HepG2 (cell line): ENCODE measurements around the gene VPS26B. TPM values are rescaled to one million over a fixed set of nuclear protein-coding genes. Genes with fewer than 3 reads are reported as not detected.

ENCODE experiments used
- ARID5B ChIP-seq: IDR thresholded peaks from 2 replicates; pipeline ENCODE4 v1.4.0; 2020; ENCODE audit warnings: mild to moderate bottlenecking, missing genetic modification reagents
- ATF7 ChIP-seq, 2 experiments: fragments of 450-650 bp in 1 of 2; sonication (generic) in 1 of 2; formaldehyde crosslinking in 1 of 2; IDR thresholded peaks; 2 replicates each; pipeline versions ENCODE4 v1.4.0 to v1.6.1; 2016 to 2020; ENCODE audit warnings: antibody characterized with exemption in 1 of 2, mild to moderate bottlenecking in 1 of 2, missing genetic modification reagents in 1 of 2
- CBX1 ChIP-seq: IDR thresholded peaks from one replicate; pipeline ENCODE4 v1.6.1; 2016; ENCODE audit warnings: antibody characterized with exemption, low read depth
- EZH2 ChIP-seq: conservative IDR thresholded peaks from 2 replicates; pipeline ENCODE4 v1.6.1; 2012; ENCODE audit warnings: mild to moderate bottlenecking, low read depth, low read length, moderate library complexity
- HMGXB4 ChIP-seq, 2 experiments: sonication (generic) in 1 of 2; formaldehyde crosslinking in 1 of 2; IDR thresholded peaks; 2 replicates each; pipeline versions ENCODE4 v1.4.0 to v1.6.1; 2018 to 2020; ENCODE audit warnings: missing genetic modification reagents in 2 of 2, borderline replicate concordance in 1 of 2, low read depth in 1 of 2, mild to moderate bottlenecking in 1 of 2, missing biosample characterization in 1 of 2
- HOMEZ ChIP-seq: IDR thresholded peaks from 2 replicates; pipeline ENCODE4 v1.6.1; 2016; ENCODE audit warnings: low read depth
- IRF1 ChIP-seq: sonication (generic); formaldehyde crosslinking; IDR thresholded peaks from 2 replicates; pipeline ENCODE4 v1.4.0; 2020; ENCODE audit warnings: low read depth, mild to moderate bottlenecking, missing genetic modification reagents
- KMT2B ChIP-seq: IDR thresholded peaks from 2 replicates; pipeline ENCODE4 v1.6.1; 2016; ENCODE audit warnings: missing genetic modification reagents, missing compliant biosample characterization
- NR3C1 ChIP-seq: sonication (generic); formaldehyde crosslinking; IDR thresholded peaks from 2 replicates; pipeline ENCODE4 v1.4.0; 2020; ENCODE audit warnings: missing genetic modification reagents
- PHF8 ChIP-seq: sonication (generic); formaldehyde crosslinking; IDR thresholded peaks from 2 replicates; pipeline ENCODE4 v1.5.0; 2020; ENCODE audit warnings: missing genetic modification reagents
- POLR2A ChIP-seq, 2 experiments: IDR thresholded peaks; 2 replicates each; pipeline ENCODE4 v1.6.1; 2011; ENCODE audit warnings: low read depth in 2 of 2, low read length in 2 of 2, mild to moderate bottlenecking in 1 of 2, moderate library complexity in 1 of 2; ENCODE audit not compliant: insufficient read depth in 1 of 2
- POLR2AphosphoS2 ChIP-seq: IDR thresholded peaks from 2 replicates; pipeline ENCODE4 v1.6.1; 2011; ENCODE audit warnings: low read depth, low read length, improper control_type of control experiment
- TARDBP ChIP-seq: sonication (generic); formaldehyde crosslinking; IDR thresholded peaks from 2 replicates; pipeline ENCODE4 v1.8.0; 2022; ENCODE audit warnings: mild to moderate bottlenecking, missing genetic modification reagents
- ZNF24 ChIP-seq: fragments of 450-650 bp; IDR thresholded peaks from 2 replicates; pipeline ENCODE4 v1.6.1; 2017; ENCODE audit warnings: antibody characterized with exemption, mild to moderate bottlenecking
- ZNF33A ChIP-seq: sonication (generic); formaldehyde crosslinking; IDR thresholded peaks from 2 replicates; pipeline ENCODE4 v1.5.1; 2020; ENCODE audit warnings: missing genetic modification reagents, mild to moderate bottlenecking, moderate library complexity, borderline replicate concordance
- ZNF350 ChIP-seq: sonication (generic); formaldehyde crosslinking; IDR thresholded peaks from 2 replicates; pipeline ENCODE4 v1.4.0; 2020; ENCODE audit warnings: mild to moderate bottlenecking, low read depth, missing genetic modification reagents, borderline replicate concordance
- ZNF503 ChIP-seq: sonication (generic); formaldehyde crosslinking; IDR thresholded peaks from 2 replicates; pipeline ENCODE4 v1.4.0; 2020; ENCODE audit warnings: missing genetic modification reagents
- ZNF766 ChIP-seq: sonication (generic); formaldehyde crosslinking; IDR thresholded peaks from 2 replicates; pipeline ENCODE4 v1.5.0; 2020; ENCODE audit warnings: missing genetic modification reagents, borderline replicate concordance
- polyA plus RNA-seq, 8 experiments: library from polyadenylated mRNA; depleted of rRNA in 3 of 8; stranded (reverse) in 7 of 8; unstranded in 1 of 8; fragments of >200 nt; fragmentation: Illumina TruSeq in 4 of 8; extraction: Trizol in 4 of 8; gene quantifications; 2 replicates each; pipeline versions ENCODE4 v1.2.1 to v1.2.3, GENCODE V29; 2011 to 2016; ENCODE audit warnings: low read depth in 4 of 8, missing spikeins in 1 of 8, mixed read lengths in 1 of 8; ENCODE audit not compliant: insufficient read depth in 1 of 8
- total RNA-seq, 5 experiments: library from RNA; depleted of rRNA; stranded (reverse); fragments of >200 nt; fragmentation: Illumina TruSeq; extraction: Trizol; gene quantifications; 2 replicates each; pipeline ENCODE4 v1.2.3, GENCODE V29; 2016; ENCODE audit warnings: low read depth in 1 of 5

Gene VPS26B
- total and polyA plus RNA-seq, 2 of the 13 experiments (the other 11 are each of a cell fraction or from before 2014, with no cell fraction given), result 20.2 to 23.2 TPM

- peak; percentile 38 for TF ChIP-seq CBX1
- peak in 1 of 2 experiments; percentile 79; a peak in 2 of 4 replicates for TF ChIP-seq POLR2A (IDR thresholded peaks at IDR 0.05; ENCODE audit: insufficient read depth in 1 of 2, low read depth in 2 of 2, low read length in 2 of 2)
- no peak for TF ChIP-seq HOMEZ (CRISPR knock-in tag)
- TF ChIP-seq POLR2AphosphoS2, result no peak
- TF ChIP-seq ATF7 (IDR thresholded peaks at IDR 0.05), result no peak
- no peak for TF ChIP-seq ATF7 (CRISPR knock-in tag; IDR thresholded peaks at IDR 0.05)
- TF ChIP-seq ZNF33A, result no peak
- TF ChIP-seq ZNF350 (CRISPR knock-in tag), result peak; percentile 42; the same call in 1 of the 2 replicates
- 0 out of 2 replicates have a peak, but pooled peaks have one; percentile 1 for TF ChIP-seq PHF8 (CRISPR knock-in tag)
- peak; percentile 39; the same call in 1 of the 2 replicates for TF ChIP-seq ZNF503
- peak in 1 of 2 experiments; percentile 20; a peak in 1 of 4 replicates for TF ChIP-seq HMGXB4 (CRISPR knock-in tag; IDR thresholded peaks at IDR 0.05; ENCODE audit: borderline replicate concordance in 1 of 2, low read depth in 1 of 2)
- TF ChIP-seq TARDBP (CRISPR knock-in tag), result no peak
- TF ChIP-seq ZNF766 (CRISPR knock-in tag), result no peak
- no peak for TF ChIP-seq IRF1 (CRISPR knock-in tag)
- TF ChIP-seq EZH2, result no peak
- no peak for TF ChIP-seq ARID5B (CRISPR knock-in tag)
- no peak for TF ChIP-seq NR3C1 (CRISPR knock-in tag)
- TF ChIP-seq KMT2B (CRISPR knock-in tag), result 0 out of 2 replicates have a peak, but pooled peaks have one; percentile 13
- TF ChIP-seq ZNF24, result no peak
These were observed 516 bp downstream of the VPS26B start (continued) for GRCh38 chr11:134224710-134225664.
